ENCODE measurements around the gene KLF12. TPM values are rescaled to one million over a fixed set of nuclear protein-coding genes. Genes with fewer than 3 reads are reported as not detected.

The KLF12 gene
- total RNA-seq, 1 experiment from 2014 or later = 9.7 TPM

- Histone ChIP-seq H3K4me2 (ENCODE audit: insufficient read depth, insufficient read length, low read length) (peak overlapping the region; percentile 68), H3K18ac (ENCODE audit: insufficient read length, low read depth, low read length) (no peak overlapping the region), H2AK5ac (ENCODE audit: insufficient read length, low read length) (no peak overlapping the region), H3T11ph (ENCODE audit: low read length) (no peak overlapping the region), H2BK15ac (ENCODE audit: low read depth, low read length) (no peak overlapping the region), H3K9ac (ENCODE audit: extremely low read depth, insufficient read length, low read length) (peak overlapping the region; percentile 45), H4K8ac (replicated peaks; ENCODE audit: insufficient read length, low read depth, low read length) (no peak overlapping the region), H3K23ac (ENCODE audit: insufficient read length, low read depth, low read length) (no peak overlapping the region), H3K9me3 (ENCODE audit: control insufficient read depth, low read depth, low read length) (no peaks in the 10 kb centered on the region), H4K91ac (ENCODE audit: insufficient read length, low read depth, low read length) (no peak overlapping the region), H3K56ac (ENCODE audit: insufficient read length, low read depth, low read length) (no peak overlapping the region), H4K20me1 (ENCODE audit: control insufficient read depth, insufficient read depth, insufficient read length) (no peaks in the 10 kb centered on the region), H3K4ac (ENCODE audit: low read depth, low read length) (no peak overlapping the region), H3K27ac (ENCODE audit: insufficient read length, low read depth, low read length) (no peak overlapping the region), H3K27me3 (ENCODE audit: insufficient read depth, low read length) (no peaks in the 10 kb centered on the region), H3K4me1 (ENCODE audit: insufficient read depth, low read length) (peaks cover 2% of the 10 kb centered on the region; the same call in 1 of the 2 replicates), H3K23me2 (ENCODE audit: insufficient read length, low read depth, low read length, poor library complexity, severe bottlenecking) (peaks cover 16% of the 10 kb centered on the region), H2BK12ac (ENCODE audit: insufficient read length, low read depth, low read length) (no peak overlapping the region), H2AFZ (ENCODE audit: low read length) (no peak overlapping the region), H3K14ac (ENCODE audit: insufficient read depth, low read length) (no peak overlapping the region), H2BK120ac (ENCODE audit: low read depth, low read length, poor library complexity, severe bottlenecking) (no peak overlapping the region), H4K5ac (ENCODE audit: insufficient read length, low read depth, low read length) (no peak overlapping the region), H2BK20ac (ENCODE audit: low read depth, low read length, poor library complexity, severe bottlenecking) (no peak overlapping the region), H2BK5ac (ENCODE audit: insufficient read length, low read length) (no peak overlapping the region), H3K79me1 (ENCODE audit: insufficient read depth, low read depth, low read length, poor library complexity, severe bottlenecking) (no peaks in the 10 kb centered on the region), H3K79me2 (ENCODE audit: insufficient read depth, low read length) (peaks cover 3% of the 10 kb centered on the region; the same call in 1 of the 2 replicates)
- H3K4me1 Mint-ChIP-seq = peaks cover 9 to 19% of the 10 kb centered on the region in 2 experiments
- WGBS (ENCODE audit: extremely low coverage, insufficient read length, low lambda C conversion rate) = no CpG with 5 or more reads among the region's 35 CpGs
- H3K27me3 Mint-ChIP-seq (ENCODE audit: low read depth) = peaks cover 9% of the 10 kb centered on the region
- peak overlapping the region; percentile 98 to 99 (median 99) for H3K27ac Mint-ChIP-seq
- no peak for TF ChIP-seq CTCF (conservative IDR thresholded peaks at IDR 0.05)
- no peaks in the 10 kb centered on the region for H3K9me3 Mint-ChIP-seq
- H3K4me3 Mint-ChIP-seq = peak overlapping the region; percentile 97 to 100
- H3K36me3 Mint-ChIP-seq (ENCODE audit: insufficient read depth in 1 of 3, low read depth in 3 of 3) = no peaks in the 10 kb centered on the region
- peak; percentile 88 for DNase-seq
Measured at GRCh38 chr13:74133657-74134201, 475 bp downstream of the KLF12 start.

All from H9 (cell line).